ENCODE data around the gene SPHK2.

The SPHK2 gene

DNA sequence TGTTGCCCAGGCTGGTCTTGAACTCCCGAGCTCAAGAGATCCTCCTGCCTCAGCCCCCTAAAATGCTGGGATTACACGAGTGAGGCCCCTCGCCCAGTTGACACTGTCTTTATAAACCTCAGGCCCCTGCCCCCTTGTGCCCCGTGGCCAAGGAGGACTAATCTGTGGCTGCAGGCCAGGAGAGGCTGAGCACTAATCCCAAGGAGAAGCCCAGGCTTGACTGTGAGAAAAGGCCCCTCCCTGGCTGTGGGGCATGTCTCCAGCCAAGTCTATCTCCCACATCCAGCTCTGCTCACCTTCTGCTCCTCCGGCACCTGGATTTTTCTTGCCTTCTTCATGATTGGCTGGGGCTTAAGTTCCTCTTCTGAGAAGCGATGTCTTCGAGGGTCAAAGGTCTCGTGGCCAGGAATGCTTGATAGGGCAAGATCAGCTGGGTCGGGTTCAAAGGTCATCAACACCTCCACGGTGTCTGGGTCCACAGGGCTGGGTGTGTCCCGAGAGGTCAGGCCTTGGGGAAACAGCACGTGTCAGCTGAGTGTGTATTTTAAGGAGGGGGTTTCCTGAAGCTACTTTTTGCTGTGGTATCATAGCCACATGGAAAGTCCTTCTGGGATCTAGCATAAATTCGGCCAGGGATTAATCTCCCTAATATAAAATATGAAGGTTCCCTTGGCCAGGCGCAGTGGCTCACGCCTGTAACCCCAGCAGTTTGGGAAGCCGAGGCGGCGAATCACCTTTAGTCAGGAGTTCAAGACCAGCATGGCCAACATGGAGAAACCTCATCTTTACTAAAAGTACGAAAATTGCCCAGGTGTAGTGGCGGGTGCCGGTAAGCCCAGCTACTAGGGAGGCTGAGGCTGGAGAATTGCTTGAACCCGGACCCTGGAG lies 14.1 kb downstream of the SPHK2 start:
- peak overlapping the region; percentile 63 to 75 for H3K4me3 ChIP-seq (ENCODE audit: low read length in 2 of 2)
- no peaks in the 10 kb centered on the region for H3K9me3 ChIP-seq (ENCODE audit: control insufficient read depth in 2 of 2, low read length in 2 of 2)
- no peaks in the 10 kb centered on the region for H3K27me3 ChIP-seq (ENCODE audit: control insufficient read depth in 1 of 2, insufficient read depth in 2 of 2, low read length in 2 of 2)
- peaks cover 0 to 20% of the 10 kb centered on the region in 2 donors for H3K36me3 ChIP-seq (ENCODE audit: control insufficient read depth in 2 of 2, insufficient read depth in 2 of 2, low read length in 2 of 2)
- peak overlapping the region; percentile 44 to 79 for H3K9ac ChIP-seq (ENCODE audit: low read length in 2 of 2)
- H3K4me1 ChIP-seq (ENCODE audit: control insufficient read depth, insufficient read depth, low read length) = peaks cover 66% of the 10 kb centered on the region
- H3K27ac ChIP-seq (ENCODE audit: low read length) = peak overlapping the region; percentile 91

DNA sequence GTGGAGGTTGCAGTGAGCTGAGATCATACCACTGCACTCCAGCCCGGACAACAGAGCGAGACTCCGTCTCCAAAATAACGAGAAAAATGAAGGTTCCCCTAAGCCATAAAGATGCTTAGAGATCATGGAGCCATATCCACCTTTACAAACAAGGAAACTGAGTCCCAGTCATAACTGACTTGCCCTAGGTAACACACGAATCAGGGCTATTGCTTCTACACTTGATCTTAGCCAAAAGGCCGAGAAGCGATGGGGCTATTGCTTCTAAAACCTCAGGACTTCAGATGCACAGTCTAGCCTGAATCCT lies 14.7 kb downstream of the SPHK2 start:
- Histone ChIP-seq H3K4me1 (ENCODE audit: control insufficient read depth, insufficient read depth, low read length) (peaks cover 71% of the 10 kb centered on the region), H3K36me3 (ENCODE audit: control insufficient read depth in 2 of 2, insufficient read depth in 2 of 2, low read length in 2 of 2) (peaks cover 0 to 20% of the 10 kb centered on the region in 2 donors), H3K9ac (ENCODE audit: low read length in 2 of 2) (peak overlapping the region; percentile 44 to 79), H3K27me3 (ENCODE audit: control insufficient read depth in 1 of 2, insufficient read depth in 2 of 2, low read length in 2 of 2) (no peaks in the 10 kb centered on the region), H3K4me3 (ENCODE audit: low read length in 2 of 2) (peak overlapping the region; percentile 63 to 75), H3K27ac (ENCODE audit: low read length) (peak overlapping the region; percentile 91), H3K9me3 (ENCODE audit: control insufficient read depth in 2 of 2, low read length in 2 of 2) (no peaks in the 10 kb centered on the region)

DNA sequence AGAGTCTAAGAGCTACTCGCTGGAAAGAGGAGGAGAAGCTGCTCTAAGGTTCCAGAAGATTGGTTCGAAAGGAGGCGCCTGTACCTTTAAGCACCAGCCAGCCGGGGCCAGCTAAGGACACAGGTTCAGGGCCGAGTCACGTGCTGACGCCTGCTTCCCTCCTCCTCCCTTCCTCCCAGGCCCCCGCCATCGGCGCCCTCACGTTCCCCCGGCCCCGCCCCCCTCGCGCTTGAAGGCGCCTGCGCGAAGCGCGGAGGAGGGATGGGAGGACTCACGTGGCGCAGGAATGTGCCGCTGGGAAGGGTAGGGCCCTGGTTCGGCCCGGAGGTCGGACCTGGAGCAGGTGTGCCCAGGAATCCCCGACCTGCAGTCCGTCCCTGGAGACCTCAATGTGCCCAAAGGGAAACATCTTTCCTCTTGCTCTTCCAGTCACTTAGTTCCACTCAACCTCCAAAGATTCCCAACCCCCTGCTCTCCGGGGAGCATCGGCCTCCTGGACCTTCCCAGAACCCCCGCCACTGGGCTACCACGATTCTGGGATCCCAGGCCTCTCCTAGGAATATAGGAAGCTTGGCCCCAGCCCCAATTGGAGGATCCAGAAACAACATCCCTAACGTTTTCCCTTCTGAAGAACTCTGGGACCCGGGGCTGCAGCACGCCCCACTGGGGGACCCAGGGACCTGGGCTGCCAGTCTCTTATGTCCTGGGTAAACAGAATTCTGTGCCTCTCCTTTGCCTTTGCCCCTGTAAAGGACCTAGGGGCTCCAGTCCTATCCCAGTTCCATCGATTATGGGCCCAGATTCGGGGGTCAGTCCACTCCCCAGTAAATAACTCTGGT lies 15.3 kb downstream of the SPHK2 start:
- Histone ChIP-seq H3K27me3 (ENCODE audit: control insufficient read depth in 1 of 2, insufficient read depth in 2 of 2, low read length in 2 of 2) (no peaks in the 10 kb centered on the region), H3K36me3 (ENCODE audit: control insufficient read depth in 2 of 2, insufficient read depth in 2 of 2, low read length in 2 of 2) (peaks cover 0 to 18% of the 10 kb centered on the region in 2 donors), H3K27ac (ENCODE audit: low read length) (peak overlapping the region; percentile 91), H3K9me3 (ENCODE audit: control insufficient read depth in 2 of 2, low read length in 2 of 2) (no peaks in the 10 kb centered on the region), H3K4me1 (ENCODE audit: control insufficient read depth, insufficient read depth, low read length) (peaks cover 66% of the 10 kb centered on the region), H3K9ac (ENCODE audit: low read length in 2 of 2) (peak overlapping the region; percentile 47 to 79), H3K4me3 (ENCODE audit: low read length in 2 of 2) (peak overlapping the region; percentile 63 to 75)

DNA sequence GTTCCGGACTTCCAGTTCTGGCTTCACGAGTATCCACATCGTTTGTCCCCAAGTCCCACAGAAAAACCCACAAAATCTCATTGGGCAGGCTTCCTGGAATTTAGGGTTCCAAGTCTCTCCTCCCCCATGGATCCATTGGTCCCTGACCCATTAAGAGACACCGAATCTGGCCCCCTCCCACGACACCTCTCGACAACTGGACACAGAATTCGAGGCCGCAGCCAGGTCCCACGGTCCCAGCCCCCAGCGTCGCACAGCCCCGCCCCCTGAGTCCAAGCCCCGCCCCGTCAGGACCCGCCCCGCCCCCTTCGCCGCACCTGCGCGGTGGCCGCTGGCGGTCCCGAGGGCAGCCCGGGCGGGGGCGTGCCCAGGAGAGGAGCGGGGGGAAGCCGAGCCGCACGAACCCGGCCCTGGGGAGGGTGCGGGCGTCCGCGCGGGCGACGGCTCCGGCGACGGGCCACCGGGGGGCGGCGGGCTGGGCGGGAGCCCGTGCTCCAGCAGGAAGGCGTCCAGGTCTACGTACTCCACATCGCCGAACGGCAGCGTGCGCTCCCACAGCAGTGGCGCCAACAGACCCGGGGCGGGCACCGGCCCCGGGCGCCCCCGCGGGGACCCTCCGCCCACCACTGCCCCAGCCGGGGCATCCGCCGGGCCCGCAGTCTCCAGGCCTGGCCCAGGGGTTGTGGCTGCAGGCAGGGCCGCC lies 16.1 kb downstream of the SPHK2 start:
- Histone ChIP-seq H3K27me3 (ENCODE audit: control insufficient read depth in 1 of 2, insufficient read depth in 2 of 2, low read length in 2 of 2) (no peaks in the 10 kb centered on the region), H3K36me3 (ENCODE audit: control insufficient read depth in 2 of 2, insufficient read depth in 2 of 2, low read length in 2 of 2) (peaks cover 0 to 18% of the 10 kb centered on the region in 2 donors), H3K9me3 (ENCODE audit: control insufficient read depth in 2 of 2, low read length in 2 of 2) (no peaks in the 10 kb centered on the region), H3K27ac (ENCODE audit: low read length) (peak overlapping the region; percentile 98), H3K4me1 (ENCODE audit: control insufficient read depth, insufficient read depth, low read length) (peaks cover 60% of the 10 kb centered on the region), H3K9ac (ENCODE audit: low read length in 2 of 2) (peak overlapping the region; percentile 66 to 78), H3K4me3 (ENCODE audit: low read length in 2 of 2) (peak overlapping the region; percentile 76 to 93)

DNA sequence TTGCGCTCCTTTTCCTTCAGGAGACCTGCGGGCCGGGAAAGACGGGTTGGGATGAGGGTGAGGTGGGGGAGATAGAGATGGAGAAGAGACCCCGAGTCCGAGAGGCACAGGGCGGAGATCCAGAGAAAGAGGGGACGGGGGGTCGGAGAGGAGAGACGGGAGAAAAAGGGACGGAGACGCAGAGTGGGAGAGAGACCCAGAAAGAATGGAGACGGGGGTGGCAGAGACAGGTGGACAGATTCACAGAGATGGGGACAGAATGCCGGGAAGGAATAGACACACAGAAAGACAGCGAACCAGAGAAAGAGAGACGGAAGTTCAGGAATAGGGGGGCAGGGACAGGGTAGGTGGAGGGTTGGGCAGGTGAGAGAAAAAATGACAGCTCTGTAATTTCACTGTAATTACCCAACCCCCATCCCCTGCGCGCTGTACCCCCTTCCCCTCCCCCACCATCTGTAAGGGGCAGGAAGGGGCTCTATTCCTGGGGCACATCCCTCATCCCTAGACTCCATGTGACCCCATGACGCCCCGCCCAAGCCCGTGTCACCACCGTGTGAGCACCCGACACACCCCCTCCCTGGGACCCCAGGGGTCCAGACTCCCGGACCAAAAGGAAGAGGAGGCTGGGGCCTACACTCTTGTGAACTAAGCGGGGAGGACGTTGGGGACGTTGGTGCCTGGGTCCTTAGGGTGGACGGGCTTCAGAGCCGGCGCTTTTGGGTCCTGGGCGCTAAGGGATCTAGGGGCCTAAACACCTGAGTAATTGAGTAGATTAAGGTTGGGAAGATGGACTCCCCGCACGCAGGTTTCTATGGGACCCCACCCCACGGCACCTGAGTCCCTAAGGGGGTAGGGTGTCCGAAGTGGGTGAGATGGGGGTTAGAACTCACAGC lies 16.9 kb downstream of the SPHK2 start:
- peak overlapping the region; percentile 76 to 93 for H3K4me3 ChIP-seq (ENCODE audit: low read length in 2 of 2)
- peak overlapping the region; percentile 98 for H3K27ac ChIP-seq (ENCODE audit: low read length)
- H3K4me1 ChIP-seq (ENCODE audit: control insufficient read depth, insufficient read depth, low read length) = peaks cover 52% of the 10 kb centered on the region
- peak overlapping the region; percentile 66 to 78 for H3K9ac ChIP-seq (ENCODE audit: low read length in 2 of 2)
- no peaks in the 10 kb centered on the region for H3K27me3 ChIP-seq (ENCODE audit: control insufficient read depth in 1 of 2, insufficient read depth in 2 of 2, low read length in 2 of 2)
- no peaks in the 10 kb centered on the region for H3K9me3 ChIP-seq (ENCODE audit: control insufficient read depth in 2 of 2, low read length in 2 of 2)
- peaks cover 0 to 15% of the 10 kb centered on the region in 2 donors for H3K36me3 ChIP-seq (ENCODE audit: control insufficient read depth in 2 of 2, insufficient read depth in 2 of 2, low read length in 2 of 2)

DNA sequence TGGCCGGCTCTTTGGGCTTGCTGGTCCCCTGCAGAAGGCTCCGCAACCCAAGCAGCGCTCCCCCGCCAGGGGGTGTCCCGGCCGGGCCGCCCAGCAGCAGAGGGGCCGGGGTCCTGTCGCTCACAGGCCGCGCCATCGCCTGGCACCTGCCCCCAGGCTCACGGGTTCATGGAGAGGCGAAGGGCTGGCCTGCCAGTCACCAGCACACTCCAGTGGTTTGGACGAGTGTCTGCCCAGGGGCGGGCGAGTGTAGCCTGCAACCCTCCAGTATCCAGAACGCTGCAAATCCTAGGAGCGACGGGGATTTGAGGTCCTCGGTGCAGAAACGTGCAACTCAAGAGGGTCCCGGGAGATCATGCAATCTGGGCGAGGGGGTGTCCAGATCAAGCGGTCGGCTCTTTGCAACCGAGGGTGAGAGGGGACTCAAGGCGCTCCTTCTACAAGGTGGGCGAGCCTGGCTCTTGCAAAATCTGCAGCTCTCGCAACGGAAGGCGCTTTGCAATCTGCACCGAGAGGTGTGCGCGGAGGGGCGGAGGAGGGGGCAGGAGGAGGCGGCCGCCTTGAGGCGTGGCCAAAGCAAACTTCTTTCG lies 17.6 kb downstream of the SPHK2 start, which contains the start of gene DBP:
Gene DBP, minus strand, starts transcription at position 521 of the 590 bp plus-strand sequence. Its CDS starts 385 bp downstream, at position 136.
- Histone ChIP-seq H3K36me3 (ENCODE audit: control insufficient read depth in 2 of 2, insufficient read depth in 2 of 2, low read length in 2 of 2) (peaks cover 0 to 10% of the 10 kb centered on the region in 2 donors), H3K4me3 (ENCODE audit: low read length in 2 of 2) (peak within 1 kb of the TSS; percentile 76 to 93), H3K4me1 (ENCODE audit: control insufficient read depth, insufficient read depth, low read length) (peaks cover 46% of the 10 kb centered on the region), H3K27ac (ENCODE audit: low read length) (peak within 1 kb of the TSS; percentile 98), H3K9ac (ENCODE audit: low read length in 2 of 2) (peak within 1 kb of the TSS; percentile 80 to 94), H3K27me3 (ENCODE audit: control insufficient read depth in 1 of 2, insufficient read depth in 2 of 2, low read length in 2 of 2) (no peaks in the 10 kb centered on the region), H3K9me3 (ENCODE audit: control insufficient read depth in 2 of 2, low read length in 2 of 2) (no peaks in the 10 kb centered on the region)

DNA sequence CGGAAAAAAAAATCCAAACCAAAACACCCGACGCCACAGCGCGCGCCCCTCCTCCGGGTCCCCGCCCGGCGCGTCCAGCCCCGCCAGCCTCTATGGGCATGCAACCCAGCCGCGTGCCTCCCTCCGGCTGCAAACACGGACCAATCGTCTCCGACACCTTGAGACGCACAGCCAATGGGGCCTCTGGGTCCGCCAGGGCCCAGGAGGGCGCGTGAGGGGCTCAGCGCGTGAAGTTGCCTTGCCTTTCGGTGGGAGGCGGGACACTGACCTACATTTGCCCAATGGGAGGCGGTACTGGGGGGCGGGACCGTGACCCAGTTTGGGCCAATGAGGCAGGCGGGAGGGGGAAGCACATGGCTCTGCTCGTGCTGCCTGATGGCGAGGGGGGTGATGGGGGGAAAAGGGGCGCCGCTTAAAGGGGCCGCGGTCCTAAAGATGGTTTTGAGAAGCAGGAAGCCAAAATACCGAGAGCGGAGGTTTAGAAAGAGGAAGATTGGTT lies 18.2 kb downstream of the SPHK2 start:
- no peaks in the 10 kb centered on the region for H3K27me3 ChIP-seq (ENCODE audit: control insufficient read depth in 1 of 2, insufficient read depth in 2 of 2, low read length in 2 of 2)
- peaks cover 44% of the 10 kb centered on the region for H3K4me1 ChIP-seq (ENCODE audit: control insufficient read depth, insufficient read depth, low read length)
- H3K4me3 ChIP-seq (ENCODE audit: low read length in 2 of 2) = peak overlapping the region; percentile 76 to 93

DNA sequence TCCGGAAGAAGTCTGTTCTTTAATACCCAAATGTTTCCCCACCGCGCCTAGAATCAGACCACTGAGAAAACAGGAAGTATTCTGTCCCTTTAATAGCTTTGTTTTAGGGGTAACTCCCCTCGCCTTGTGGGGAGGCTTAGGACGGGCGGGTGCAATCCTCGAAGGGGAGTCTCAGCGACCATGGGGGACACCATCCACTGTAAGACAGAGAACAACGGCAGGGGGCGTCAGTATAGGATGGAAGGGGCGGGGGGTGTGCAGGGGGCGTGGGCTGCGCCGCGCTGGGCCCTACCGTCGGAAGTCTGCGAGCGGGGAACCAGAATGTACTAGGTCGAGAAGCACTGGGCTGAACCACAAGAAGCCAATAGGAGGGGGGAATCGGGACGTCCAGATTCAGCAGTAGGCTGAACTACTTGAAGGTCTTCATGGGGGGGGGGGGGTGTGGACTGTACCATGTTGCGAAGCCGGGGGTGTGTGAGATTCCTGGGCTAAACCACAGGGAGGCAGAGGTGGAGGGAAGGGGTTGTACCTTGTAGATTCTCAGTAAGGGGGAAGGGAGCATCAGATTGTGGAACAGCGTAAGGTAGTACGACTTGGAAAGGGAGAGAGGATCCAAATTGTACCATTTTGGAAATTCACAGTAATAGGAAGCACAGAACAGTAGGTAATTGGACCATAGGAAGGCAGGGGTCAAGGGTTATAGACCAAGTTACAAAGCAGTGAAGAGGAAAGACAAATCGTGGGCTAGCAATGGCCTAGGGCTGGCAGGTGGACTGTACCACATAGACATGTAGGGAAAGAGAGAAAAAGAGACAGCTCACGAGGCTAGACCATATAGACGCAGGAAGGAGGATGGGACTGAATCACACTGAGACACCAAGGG lies 18.9 kb downstream of the SPHK2 start:
- Histone ChIP-seq H3K4me3 (ENCODE audit: low read length in 2 of 2) (peak overlapping the region; percentile 74 to 93), H3K9me3 (ENCODE audit: control insufficient read depth in 2 of 2, low read length in 2 of 2) (no peaks in the 10 kb centered on the region), H3K27ac (ENCODE audit: low read length) (peak overlapping the region; percentile 98), H3K27me3 (ENCODE audit: control insufficient read depth in 1 of 2, insufficient read depth in 2 of 2, low read length in 2 of 2) (no peaks in the 10 kb centered on the region), H3K36me3 (ENCODE audit: control insufficient read depth in 2 of 2, insufficient read depth in 2 of 2, low read length in 2 of 2) (peaks cover 0 to 2% of the 10 kb centered on the region in 2 donors), H3K9ac (ENCODE audit: low read length in 2 of 2) (peak overlapping the region; percentile 80 to 94), H3K4me1 (ENCODE audit: control insufficient read depth, insufficient read depth, low read length) (peaks cover 37% of the 10 kb centered on the region)

More for the DNA sequence above, 18.2 kb downstream of the SPHK2 start:
- peak overlapping the region; percentile 98 for H3K27ac ChIP-seq (ENCODE audit: low read length)
- H3K36me3 ChIP-seq (ENCODE audit: control insufficient read depth in 2 of 2, insufficient read depth in 2 of 2, low read length in 2 of 2) = peaks cover 0 to 9% of the 10 kb centered on the region in 2 donors
- H3K9ac ChIP-seq (ENCODE audit: low read length in 2 of 2) = peak overlapping the region; percentile 80 to 94
- H3K9me3 ChIP-seq (ENCODE audit: control insufficient read depth in 2 of 2, low read length in 2 of 2) = no peaks in the 10 kb centered on the region
